ENCODE results near the gene RBM33. TPM values are rescaled to one million over a fixed set of nuclear protein-coding genes. Genes with fewer than 3 reads are reported as not detected.

RBM33 gene
- total RNA-seq, 1 experiment from 2014 or later: 61.1 TPM

- in situ Hi-C loops (cut with HindIII; ENCODE audit: low pct_unique_long_range_greater_than_20kb, low sequenced_read_pairs): no loop called here
- TF ChIP-seq TCF7L2 (IDR thresholded peaks at IDR 0.05; ENCODE audit: low read depth, low read length) (no peak), POLR2AphosphoS5 (IDR thresholded peaks at IDR 0.05; ENCODE audit: low read depth, low read length) (no peak), SIN3A (IDR thresholded peaks at IDR 0.05; ENCODE audit: borderline replicate concordance, insufficient read depth, low read depth, low read length) (no peak)
- TF ChIP-seq, protein P1, sequence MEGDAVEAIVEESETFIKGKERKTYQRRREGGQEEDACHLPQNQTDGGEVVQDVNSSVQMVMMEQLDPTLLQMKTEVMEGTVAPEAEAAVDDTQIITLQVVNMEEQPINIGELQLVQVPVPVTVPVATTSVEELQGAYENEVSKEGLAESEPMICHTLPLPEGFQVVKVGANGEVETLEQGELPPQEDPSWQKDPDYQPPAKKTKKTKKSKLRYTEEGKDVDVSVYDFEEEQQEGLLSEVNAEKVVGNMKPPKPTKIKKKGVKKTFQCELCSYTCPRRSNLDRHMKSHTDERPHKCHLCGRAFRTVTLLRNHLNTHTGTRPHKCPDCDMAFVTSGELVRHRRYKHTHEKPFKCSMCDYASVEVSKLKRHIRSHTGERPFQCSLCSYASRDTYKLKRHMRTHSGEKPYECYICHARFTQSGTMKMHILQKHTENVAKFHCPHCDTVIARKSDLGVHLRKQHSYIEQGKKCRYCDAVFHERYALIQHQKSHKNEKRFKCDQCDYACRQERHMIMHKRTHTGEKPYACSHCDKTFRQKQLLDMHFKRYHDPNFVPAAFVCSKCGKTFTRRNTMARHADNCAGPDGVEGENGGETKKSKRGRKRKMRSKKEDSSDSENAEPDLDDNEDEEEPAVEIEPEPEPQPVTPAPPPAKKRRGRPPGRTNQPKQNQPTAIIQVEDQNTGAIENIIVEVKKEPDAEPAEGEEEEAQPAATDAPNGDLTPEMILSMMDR (IDR thresholded peaks at IDR 0.05): no peak
- TF ChIP-seq, protein P2, sequence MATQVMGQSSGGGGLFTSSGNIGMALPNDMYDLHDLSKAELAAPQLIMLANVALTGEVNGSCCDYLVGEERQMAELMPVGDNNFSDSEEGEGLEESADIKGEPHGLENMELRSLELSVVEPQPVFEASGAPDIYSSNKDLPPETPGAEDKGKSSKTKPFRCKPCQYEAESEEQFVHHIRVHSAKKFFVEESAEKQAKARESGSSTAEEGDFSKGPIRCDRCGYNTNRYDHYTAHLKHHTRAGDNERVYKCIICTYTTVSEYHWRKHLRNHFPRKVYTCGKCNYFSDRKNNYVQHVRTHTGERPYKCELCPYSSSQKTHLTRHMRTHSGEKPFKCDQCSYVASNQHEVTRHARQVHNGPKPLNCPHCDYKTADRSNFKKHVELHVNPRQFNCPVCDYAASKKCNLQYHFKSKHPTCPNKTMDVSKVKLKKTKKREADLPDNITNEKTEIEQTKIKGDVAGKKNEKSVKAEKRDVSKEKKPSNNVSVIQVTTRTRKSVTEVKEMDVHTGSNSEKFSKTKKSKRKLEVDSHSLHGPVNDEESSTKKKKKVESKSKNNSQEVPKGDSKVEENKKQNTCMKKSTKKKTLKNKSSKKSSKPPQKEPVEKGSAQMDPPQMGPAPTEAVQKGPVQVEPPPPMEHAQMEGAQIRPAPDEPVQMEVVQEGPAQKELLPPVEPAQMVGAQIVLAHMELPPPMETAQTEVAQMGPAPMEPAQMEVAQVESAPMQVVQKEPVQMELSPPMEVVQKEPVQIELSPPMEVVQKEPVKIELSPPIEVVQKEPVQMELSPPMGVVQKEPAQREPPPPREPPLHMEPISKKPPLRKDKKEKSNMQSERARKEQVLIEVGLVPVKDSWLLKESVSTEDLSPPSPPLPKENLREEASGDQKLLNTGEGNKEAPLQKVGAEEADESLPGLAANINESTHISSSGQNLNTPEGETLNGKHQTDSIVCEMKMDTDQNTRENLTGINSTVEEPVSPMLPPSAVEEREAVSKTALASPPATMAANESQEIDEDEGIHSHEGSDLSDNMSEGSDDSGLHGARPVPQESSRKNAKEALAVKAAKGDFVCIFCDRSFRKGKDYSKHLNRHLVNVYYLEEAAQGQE (IDR thresholded peaks at IDR 0.05; ENCODE audit: insufficient read depth in 1 of 2, low read depth in 2 of 2, low read length in 1 of 2): no peak
- ChIA-PET POLR2A (no interaction called here), CTCF (no interaction called here)
- DNase-seq (ENCODE audit: low read depth, low spot score) (no peak), ATAC-seq (no peak)
- Histone ChIP-seq H3K27ac (ENCODE audit: low read length) (peak overlapping the region; percentile 3), H3K36me3 (ENCODE audit: control insufficient read depth, insufficient read depth, low read length) (peaks cover 3% of the 10 kb centered on the region), H3K9me3 (ENCODE audit: control insufficient read depth, insufficient read depth, low read depth, low read length) (peaks cover 24% of the 10 kb centered on the region), H3K27me3 (ENCODE audit: control insufficient read depth, insufficient read depth, low read length) (no peaks in the 10 kb centered on the region), H3K4me1 (ENCODE audit: control insufficient read depth, insufficient read depth, low read length) (peaks cover 11% of the 10 kb centered on the region; the same call in 1 of the 2 replicates), H3K4me3 (ENCODE audit: low read depth in 2 of 2, low read length in 2 of 2) (peak overlapping the region; percentile 6 to 99)
- intact Hi-C loops (cut with micrococcal nuclease; ENCODE audit: unreplicated experiment): no loop called here
- BruUV-seq (replicated peaks): no TSS peak
Observed at GRCh38 chr7:155646669-155647068, 2.2 kb downstream of the RBM33 start.

- no peak for ATAC-seq
- no peak overlapping the region for H3K27ac ChIP-seq (ENCODE audit: low read length)
- in situ Hi-C loops (cut with HindIII; ENCODE audit: low pct_unique_long_range_greater_than_20kb, low sequenced_read_pairs): no loop called here
- H3K36me3 ChIP-seq (ENCODE audit: control insufficient read depth, insufficient read depth, low read length): peaks cover 3% of the 10 kb centered on the region
- peaks cover 11% of the 10 kb centered on the region; the same call in 1 of the 2 replicates for H3K4me1 ChIP-seq (ENCODE audit: control insufficient read depth, insufficient read depth, low read length)
- ChIA-PET CTCF (no interaction called here), POLR2A (no interaction called here)
- H3K4me3 ChIP-seq (ENCODE audit: low read depth in 2 of 2, low read length in 2 of 2): no peak overlapping the region
- H3K27me3 ChIP-seq (ENCODE audit: control insufficient read depth, insufficient read depth, low read length): no peaks in the 10 kb centered on the region
- TF ChIP-seq, protein P2 (IDR thresholded peaks at IDR 0.05; ENCODE audit: insufficient read depth in 1 of 2, low read depth in 2 of 2, low read length in 1 of 2): no peak
- TF ChIP-seq SIN3A (IDR thresholded peaks at IDR 0.05; ENCODE audit: borderline replicate concordance, insufficient read depth, low read depth, low read length) (no peak), POLR2AphosphoS5 (IDR thresholded peaks at IDR 0.05; ENCODE audit: low read depth, low read length) (no peak), TCF7L2 (IDR thresholded peaks at IDR 0.05; ENCODE audit: low read depth, low read length) (no peak)
- TF ChIP-seq, protein P1 (IDR thresholded peaks at IDR 0.05): no peak
- H3K9me3 ChIP-seq (ENCODE audit: control insufficient read depth, insufficient read depth, low read depth, low read length): peaks cover 24% of the 10 kb centered on the region
- no peak for DNase-seq (ENCODE audit: low read depth, low spot score)
- no TSS peak for BruUV-seq (replicated peaks)
- intact Hi-C loops (cut with micrococcal nuclease; ENCODE audit: unreplicated experiment): no loop called here
Observed at GRCh38 chr7:155647302-155647701, 2.8 kb downstream of the RBM33 start.
